ENCODE results near the gene SLC25A6.
"Not testable (repeated sequence)": the region's sequence is repeated elsewhere in the genome, so short reads cannot be mapped to it uniquely, and the experiment has no call there.

Gene SLC25A6

DNA sequence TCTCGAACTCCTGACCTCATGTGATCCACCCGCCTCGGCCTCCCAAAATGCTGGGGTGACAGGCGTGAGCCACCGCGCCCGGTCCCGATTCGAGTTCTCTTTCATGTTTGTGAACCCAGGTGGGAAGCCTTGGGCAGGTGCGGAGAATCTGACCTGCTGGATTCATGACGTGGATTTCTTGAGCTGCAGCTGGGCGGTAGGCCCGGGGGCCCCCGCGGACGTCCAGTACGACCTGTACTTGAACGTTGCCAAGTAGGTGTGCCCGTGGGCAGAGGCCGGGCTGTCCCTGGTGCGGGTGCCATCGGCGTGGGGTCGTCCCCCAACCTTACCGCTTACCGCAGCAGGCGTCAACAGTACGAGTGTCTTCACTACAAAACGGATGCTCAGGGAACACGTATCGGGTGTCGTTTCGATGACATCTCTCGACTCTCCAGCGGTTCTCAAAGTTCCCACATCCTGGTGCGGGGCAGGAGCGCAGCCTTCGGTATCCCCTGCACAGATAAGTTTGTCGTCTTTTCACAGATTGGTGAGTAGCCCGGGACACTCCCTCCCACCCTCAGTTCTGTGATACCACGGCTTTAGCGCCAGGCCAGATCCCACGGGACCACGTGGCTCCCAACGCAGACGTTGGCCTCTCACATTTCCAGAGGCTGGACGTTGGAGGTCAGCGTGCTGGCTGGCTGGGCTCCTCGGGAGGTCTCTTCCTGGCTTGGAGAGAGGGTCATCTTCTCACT lies 39.8 kb downstream of the SLC25A6 start:
- no peak for DNase-seq

DNA sequence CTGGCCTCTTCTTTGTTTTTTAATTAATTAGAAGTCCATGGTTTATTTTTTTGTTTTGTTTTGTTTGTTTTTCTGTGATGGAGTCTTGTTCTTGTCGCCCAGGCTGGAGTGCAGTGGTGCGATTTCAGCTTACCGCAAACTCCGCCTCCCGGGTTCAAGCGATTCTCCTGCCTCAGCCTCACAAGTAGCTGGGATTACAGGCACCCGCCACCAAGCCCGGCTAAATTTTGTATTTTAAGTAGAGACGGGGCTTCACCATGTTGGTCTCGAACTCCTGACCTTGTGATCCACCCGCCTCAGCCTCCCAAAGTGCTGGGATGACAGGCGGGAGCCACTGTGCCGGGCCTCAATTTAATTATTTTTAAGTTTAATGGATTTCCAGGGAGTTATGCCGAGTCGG lies 42.3 kb downstream of the SLC25A6 start:
- not testable (repeated sequence) for DNase-seq

DNA sequence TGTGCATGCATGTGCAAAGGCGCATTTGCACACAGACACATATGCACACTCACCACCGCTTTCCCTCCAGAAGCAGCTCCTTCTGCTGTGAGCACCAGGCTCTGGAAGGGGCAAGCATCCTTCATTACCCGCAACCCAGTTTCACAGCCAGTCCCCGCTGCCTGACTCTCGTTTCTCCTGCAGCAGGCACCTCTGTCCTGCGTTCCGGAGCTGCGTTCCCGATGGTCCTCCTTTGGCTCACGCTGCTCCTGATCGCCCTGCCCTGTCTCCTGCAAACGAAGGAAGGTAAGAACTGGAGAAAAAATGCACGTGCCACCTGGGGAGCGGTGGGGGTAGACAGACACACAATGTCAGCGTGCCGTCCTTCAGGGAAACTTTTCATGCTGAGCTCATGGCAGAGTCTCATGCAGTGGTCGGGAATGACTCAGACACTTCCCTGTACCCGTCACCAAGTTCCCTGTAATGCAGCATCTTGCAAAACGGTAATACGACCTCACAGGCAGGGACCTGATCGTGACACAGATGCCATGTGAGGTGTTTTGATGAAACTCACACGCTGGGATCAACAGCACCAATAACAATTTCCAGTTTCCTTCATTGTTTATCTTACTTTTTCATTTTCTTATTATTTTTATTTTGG lies 50.2 kb downstream of the SLC25A6 start:
- DNase-seq = no peak

DNA sequence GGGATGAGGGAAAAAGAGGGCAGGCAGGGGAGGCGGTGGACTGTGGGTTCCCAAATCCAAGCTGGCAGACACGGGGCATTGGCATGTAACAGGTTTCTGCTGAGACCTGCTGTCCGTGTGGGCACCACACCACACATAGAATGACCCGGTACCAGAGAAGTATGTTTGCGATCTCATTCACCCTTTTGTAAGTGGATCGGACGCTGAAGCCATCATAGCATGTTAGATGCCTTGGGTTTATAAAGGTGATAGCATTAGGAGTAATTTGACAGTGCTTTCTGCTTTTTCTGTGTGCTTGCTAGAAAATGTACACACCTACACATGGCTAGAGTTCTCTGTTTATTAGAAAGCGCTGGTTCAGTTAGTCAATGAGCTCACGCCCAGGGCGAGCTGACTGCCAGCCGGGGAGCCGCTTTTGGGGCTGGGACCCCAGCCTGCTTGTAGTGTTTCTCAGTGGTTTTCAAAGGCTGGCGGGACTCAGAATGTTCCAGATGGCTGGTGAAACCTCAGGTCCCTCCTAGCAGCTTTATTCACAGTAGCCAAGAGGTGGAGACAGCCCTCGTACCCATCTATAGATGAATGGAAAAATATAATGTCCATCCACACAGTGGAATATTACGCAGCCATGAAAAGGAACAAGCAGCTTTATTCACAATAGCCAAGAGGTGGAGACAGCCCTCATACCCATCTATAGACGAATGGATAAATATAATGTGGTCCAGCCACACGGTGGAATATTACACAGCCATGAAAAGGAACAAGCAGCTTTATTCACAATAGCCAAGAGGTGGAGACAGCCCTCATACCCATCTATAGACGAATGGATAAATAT lies 54.7 kb downstream of the SLC25A6 start:
- DNase-seq = no peak

DNA sequence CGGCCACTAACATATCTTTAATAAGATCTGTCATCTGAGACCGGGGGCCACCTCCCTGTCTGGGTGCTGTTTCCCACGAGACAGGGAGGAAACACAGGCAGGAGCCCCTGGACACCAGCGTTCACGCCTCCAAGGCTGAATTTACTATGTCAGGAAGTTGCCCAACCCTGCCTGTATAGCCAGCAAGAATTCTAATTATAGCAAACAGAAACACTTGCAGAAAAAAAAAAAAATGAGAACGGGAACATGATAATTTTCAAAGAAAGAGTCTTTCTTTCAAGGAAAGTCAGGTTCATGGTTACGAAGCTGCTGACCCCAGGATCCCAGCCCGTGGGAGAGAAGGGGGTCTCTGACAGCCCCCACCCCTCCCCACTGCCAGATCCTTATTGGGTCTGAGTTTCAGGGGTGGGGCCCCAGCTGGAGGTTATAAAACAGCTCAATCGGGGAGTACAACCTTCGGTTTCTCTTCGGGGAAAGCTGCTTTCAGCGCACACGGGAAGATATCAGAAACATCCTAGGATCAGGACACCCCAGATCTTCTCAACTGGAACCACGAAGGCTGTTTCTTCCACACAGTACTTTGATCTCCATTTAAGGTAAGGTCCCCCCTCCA lies 55.5 kb downstream of the SLC25A6 start, which contains the start of gene IL3RA:
TSS of gene IL3RA (plus strand) at position 455 of the 613 bp plus-strand sequence. CDS start 4,981 bp downstream, outside the sequence.
- DNase-seq = no peak
